ENCODE data around the gene CLNS1A. TPM values are rescaled to one million over a fixed set of nuclear protein-coding genes. Genes with fewer than 3 reads are reported as not detected.

CLNS1A gene
- total and polyA plus RNA-seq, 9 of the 15 experiments (the other 6 are each of a cell fraction or from before 2014, with no cell fraction given) = 146 to 472 (median 345) TPM

DNA sequence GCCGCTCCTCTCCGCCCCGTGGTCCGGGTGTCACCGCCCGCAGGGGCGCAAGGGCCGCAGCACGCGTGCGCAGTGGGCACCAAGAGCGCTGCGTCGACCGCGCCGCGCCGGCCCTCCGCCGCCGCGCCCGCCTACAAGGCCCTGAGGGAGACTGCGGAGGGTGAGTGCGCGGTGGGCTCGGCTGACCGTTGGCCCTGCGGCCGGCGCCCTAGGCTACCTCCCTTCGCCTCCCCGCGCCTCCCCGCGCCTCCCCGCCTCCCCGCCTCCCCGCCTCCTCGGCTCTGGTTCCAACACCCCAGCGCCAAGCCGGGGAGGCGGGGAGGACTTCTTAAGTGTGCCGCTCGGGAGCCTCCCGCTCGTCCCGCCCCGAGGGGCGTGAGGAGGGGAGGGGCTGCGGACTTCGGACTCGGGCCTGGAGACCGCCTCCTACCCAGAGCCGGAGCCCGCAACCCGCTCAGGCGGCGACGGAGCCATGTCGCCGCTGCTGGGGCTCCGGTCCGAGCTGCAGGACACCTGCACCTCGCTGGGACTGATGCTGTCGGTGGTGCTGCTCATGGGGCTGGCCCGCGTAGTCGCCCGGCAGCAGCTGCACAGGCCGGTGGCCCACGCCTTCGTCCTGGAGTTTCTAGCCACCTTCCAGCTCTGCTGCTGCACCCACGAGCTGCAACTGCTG is 47.9 kb downstream of the CLNS1A start, which contains the start of gene AQP11 (continued):
- TF ChIP-seq GTF3C2 (IDR thresholded peaks at IDR 0.05; ENCODE audit: borderline replicate concordance, extremely low read depth, insufficient read length) (no peak), ZNF384 (IDR thresholded peaks at IDR 0.05; ENCODE audit: low read depth, low read length) (no peak), GATAD2B (IDR thresholded peaks at IDR 0.05; ENCODE audit: borderline replicate concordance) (no peak), CBX1 (IDR thresholded peaks at IDR 0.05; ENCODE audit: low read depth) (no peak), THRAP3 (IDR thresholded peaks at IDR 0.05; ENCODE audit: borderline replicate concordance) (no peak), KHSRP (IDR thresholded peaks at IDR 0.05) (no peak), MYC (IDR thresholded peaks at IDR 0.05; ENCODE audit: low read depth, low read length) (peak; percentile 57; the same call in 1 of the 2 replicates), MYC (CRISPR knock-in tag; IDR thresholded peaks at IDR 0.05; ENCODE audit: borderline replicate concordance, low read depth) (no peak), HDGF (IDR thresholded peaks at IDR 0.05) (no peak), ZFPM2 (CRISPR knock-in tag; IDR thresholded peaks at IDR 0.05) (no peak), ZNF41 (CRISPR knock-in tag; conservative IDR thresholded peaks at IDR 0.05) (no peak), ZFX (CRISPR knock-in tag; IDR thresholded peaks at IDR 0.05) (peak; percentile 87), ZNF124 (CRISPR knock-in tag; IDR thresholded peaks at IDR 0.05) (no peak), SMAD2 (IDR thresholded peaks at IDR 0.05; ENCODE audit: low read depth, low read length) (no peak), AFF1 (IDR thresholded peaks at IDR 0.05; ENCODE audit: low read depth in 1 of 2, partially characterized antibody in 2 of 2) (no peak), EHMT2 (IDR thresholded peaks at IDR 0.05) (no peak), RBM25 (IDR thresholded peaks at IDR 0.05; ENCODE audit: low read depth, low read length, severe bottlenecking) (no peak), COPS2 (conservative IDR thresholded peaks at IDR 0.05) (no peak), RBBP5 (IDR thresholded peaks at IDR 0.05; ENCODE audit: borderline replicate concordance, insufficient read depth, low read length, poor library complexity, severe bottlenecking) (peak; percentile 70)
- TF ChIP-seq, protein P1, sequence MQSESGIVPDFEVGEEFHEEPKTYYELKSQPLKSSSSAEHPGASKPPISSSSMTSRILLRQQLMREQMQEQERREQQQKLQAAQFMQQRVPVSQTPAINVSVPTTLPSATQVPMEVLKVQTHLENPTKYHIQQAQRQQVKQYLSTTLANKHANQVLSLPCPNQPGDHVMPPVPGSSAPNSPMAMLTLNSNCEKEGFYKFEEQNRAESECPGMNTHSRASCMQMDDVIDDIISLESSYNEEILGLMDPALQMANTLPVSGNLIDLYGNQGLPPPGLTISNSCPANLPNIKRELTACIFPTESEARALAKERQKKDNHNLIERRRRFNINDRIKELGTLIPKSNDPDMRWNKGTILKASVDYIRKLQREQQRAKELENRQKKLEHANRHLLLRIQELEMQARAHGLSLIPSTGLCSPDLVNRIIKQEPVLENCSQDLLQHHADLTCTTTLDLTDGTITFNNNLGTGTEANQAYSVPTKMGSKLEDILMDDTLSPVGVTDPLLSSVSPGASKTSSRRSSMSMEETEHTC (IDR thresholded peaks at IDR 0.05) = no peak

Data from K562 (cell line).